Smooth muscle cell of the brain vasculature (primary cell): ENCODE measurements around the gene HIVEP3.
"Not testable (repeated sequence)": the region's sequence is repeated elsewhere in the genome, so short reads cannot be mapped to it uniquely, and the experiment has no call there.

Source experiments
- DNase-seq: peaks from one replicate; pipeline ENCODE4 v3.0.0-alpha.2; 2012; ENCODE audit warnings: low read depth, low spot score

HIVEP3 gene

DNA sequence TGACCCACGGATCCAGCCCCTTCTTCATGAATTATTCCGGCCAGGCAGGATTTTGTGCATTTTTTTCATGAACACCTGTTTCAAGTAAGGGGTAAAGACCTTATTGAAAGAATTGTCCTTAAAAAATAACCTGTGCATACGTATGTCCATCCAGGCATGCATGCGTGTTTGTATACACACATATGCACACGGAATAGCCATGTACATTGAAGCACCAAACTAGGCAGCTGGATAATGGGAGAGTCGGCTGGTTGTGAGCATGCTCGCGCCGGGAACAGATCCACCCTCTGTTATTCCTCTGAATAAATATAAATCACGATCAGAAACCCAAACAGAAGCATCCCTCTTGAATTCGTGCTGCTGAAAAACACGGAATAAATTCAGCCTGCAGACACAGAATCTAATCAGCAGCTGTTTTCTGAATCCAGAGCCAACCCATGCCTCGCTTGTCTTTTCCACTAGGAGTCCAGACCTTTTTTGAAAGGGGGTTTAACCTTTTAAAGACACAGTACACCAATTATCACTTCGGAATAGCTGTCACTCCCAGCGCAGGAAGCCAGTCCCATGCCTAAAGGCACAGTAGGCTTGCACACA lies at the start of gene HIVEP3:
Gene HIVEP3 (minus strand): TSS at position 473 of the 594 bp plus-strand sequence.
- no peak for DNase-seq

DNA sequence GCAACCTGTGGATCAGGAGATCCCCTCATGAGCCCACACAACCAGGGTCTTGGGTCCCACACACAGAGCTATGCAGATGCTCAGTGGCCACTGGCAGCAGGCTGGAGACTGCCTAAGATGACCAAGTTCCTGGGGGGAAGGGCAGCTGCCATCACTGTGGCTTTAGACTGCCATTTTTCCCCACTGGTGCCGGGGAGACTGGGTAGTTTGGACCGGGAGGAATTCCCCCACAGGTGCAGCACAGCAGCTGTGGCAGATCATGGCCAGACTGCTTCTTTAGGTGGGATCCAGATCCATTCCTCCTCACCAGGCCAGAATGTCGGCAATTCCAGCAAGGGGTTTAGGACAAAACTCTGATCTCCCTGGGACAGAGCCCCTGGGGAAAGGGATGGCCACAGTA lies 45.7 kb upstream of the HIVEP3 start:
- DNase-seq: no peak

DNA sequence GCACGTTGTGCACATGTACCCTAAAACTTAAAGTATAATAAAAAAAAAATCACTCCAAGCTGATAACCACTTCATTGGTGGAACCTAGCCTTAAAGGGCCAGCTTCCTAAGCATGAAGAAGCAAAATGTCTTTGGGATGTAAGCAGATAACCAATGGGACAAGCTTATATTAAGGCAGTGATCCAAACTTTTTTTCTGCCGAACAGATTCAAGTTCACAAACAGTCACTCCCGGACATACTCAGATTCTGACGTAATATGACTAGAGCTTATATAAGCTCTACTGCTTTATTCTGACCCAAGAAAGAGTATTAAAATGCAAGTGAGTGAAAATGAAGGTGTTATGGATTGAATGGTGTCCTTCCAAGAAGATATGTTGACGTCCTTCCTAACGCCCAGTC lies 44.9 kb upstream of the HIVEP3 start:
- no peak for DNase-seq

DNA sequence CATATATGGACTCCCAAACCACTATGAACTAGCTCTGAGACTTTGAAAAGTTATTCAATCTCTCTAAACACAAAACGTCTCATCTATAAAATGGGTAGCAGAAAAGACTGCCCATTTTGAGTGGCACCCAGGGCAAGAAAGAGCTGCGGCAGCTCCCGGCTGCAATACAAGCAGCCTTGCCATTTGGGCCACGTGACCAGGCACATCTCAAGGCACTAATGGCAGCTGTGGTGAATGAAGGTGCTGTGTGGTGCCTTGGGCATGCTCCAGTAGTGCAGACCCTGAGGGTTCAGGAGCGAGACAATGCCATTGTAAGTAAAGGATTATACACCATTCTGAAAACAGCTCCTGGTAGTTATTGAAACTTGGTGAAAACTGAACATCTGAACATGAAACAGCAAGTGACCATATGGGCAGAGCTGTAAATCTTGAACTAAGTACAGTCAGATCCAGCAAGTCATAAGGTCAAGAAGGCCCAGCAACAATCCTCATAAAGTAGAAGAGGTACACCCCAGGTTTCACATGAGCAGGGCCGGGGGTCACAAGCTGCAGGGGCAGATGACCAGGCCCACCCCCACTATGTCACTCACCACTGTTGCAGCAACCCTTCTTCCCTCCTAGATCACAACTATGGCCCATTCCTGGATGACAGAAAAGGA lies 39.4 kb upstream of the HIVEP3 start:
- no peak for DNase-seq

DNA sequence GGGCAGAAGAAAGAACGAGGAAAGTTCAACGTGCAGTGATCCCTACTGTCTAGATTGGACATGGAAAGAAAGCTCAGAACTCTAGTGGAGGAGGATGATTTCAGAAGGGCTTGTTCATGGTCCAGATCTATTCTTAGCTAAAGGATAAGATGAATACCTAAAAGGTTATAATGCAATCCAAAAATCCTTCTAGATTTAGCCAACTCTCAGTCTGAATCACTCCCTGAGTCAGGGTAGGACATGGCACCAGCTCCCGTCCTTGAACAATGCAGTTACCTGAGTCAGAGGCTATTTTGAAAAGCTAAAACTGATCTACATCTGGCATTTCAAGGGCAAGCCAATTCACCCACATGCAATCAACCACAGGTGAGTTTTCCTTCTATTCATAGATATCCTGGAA lies 38.8 kb upstream of the HIVEP3 start:
- DNase-seq: no peak

DNA sequence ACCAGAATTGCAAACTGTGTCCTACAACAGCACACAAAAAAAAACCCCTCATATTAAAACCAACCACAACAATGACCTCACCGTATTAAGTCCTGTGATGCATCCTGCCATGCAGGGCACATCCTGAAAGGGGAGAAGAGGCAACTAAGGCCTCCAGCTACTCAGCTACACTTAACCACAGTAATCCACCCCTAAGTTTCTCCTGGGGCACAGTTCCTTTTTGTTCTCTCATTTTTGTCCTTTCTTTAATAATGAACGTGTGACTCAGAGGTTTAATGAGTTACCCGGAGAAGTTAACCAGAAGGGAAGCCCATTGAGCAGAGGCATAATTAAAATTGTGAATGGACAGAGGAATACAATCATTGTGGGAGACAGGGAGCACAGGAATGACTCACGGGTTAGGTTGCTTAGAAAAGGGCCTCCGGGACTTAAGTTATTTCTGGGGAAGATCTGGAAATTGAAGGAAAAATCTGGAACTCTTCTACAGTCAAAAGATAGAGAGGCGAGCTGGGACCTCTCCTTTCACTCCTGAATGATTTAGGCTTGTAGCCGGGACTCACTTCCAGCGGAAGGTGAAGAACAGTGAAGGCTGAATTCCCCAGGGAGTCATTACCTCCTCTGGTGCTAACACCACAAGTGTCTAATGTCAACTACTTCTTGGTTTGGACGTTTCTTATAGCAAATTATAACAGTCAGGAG lies 36.9 kb upstream of the HIVEP3 start:
- DNase-seq: peak; percentile 78

DNA sequence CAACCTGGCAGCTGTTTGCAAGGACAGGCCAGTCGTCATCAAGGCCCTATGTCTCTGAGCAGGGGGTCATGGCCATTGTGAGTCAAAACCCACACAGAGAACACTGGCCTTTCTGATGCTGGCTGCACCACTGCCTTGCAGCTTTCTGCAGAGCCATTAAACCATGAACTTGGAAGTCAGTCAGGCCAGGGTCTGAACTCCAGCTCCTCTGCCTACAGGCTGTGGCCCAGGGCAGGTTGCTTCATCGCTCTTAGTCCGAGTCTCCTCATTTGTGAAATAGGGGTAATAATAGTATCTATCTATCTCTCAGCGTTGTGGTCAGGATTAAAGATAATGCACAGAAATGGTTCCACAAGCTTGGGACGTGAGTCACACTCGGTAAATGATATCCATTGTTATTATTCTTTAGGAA lies 35.8 kb upstream of the HIVEP3 start:
- DNase-seq: peak; percentile 12

DNA sequence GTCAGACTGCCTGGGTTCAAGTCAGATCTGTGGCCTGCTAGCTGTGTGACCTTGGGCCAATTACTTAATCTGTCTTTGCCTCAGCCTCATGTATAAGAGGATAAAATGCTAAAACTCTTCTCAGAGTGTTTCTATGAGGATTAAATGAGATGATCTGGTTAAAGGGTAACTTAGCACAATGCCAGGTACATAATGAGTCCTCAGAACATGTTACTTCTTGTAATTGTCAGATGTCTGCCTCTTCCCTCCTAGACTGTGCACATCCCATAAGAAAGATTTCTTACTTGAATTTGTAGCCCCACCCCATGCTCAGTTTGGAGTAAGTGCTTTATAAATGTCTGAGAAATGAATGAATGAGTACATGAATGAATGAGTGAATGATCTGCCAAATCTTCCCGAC lies 34.6 kb upstream of the HIVEP3 start:
- no peak for DNase-seq

DNA sequence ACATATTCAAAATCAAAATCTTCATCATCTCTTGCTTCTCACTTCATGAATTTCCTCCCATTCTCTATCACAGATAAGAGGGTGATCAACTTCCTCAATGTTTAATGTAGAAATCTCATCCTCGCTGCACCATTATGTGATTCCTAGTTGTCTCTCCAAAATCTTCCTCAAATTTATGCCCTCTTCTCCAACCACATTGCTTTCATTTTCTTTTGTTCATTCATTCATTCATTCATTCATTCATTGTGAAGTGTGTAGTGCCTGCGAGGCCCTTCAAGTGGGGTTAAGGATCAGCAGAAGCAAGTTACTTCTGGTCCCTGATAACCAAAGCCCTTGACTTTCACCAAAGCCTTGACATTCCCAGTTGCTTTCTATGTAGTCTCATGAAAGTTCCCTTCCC lies 33.5 kb upstream of the HIVEP3 start:
- no peak for DNase-seq

DNA sequence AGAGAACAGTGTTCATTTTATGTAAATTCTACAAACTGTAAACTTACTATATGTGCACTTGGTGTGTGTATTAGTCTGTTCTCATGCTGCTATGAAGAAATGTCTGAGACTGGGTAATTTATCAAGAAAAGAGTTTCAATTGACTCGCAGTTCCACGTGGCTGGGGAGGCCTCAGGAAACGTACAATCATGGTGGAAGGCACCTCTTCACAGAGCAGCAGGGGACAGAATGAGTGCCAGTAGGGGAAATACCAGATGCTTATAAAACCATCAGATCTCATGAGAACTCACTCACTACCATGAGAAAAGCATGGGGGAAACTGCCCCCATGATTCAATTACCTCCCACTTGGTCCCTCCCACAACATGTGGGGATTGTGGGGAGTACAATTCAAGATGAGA lies 32.8 kb upstream of the HIVEP3 start:
- not testable (repeated sequence) for DNase-seq

DNA sequence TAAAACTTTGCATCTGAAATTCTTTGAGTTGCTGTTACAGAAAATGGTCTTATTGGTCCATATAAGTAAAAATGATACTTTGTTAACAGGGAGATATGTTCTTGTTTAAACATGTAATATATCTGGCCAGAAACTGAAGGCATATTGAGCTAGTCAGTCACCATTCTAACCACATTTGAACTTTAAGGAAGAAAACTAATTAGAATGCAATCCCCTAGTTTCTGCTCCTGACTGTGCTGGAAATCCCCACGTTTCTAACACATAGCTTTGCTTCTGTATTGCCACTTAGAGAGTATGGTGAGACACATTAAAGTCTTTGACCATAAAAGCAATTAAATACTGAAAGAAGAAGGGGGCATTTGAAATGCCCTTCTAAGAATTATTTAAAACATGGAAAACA lies 32.1 kb upstream of the HIVEP3 start:
- DNase-seq: no peak

DNA sequence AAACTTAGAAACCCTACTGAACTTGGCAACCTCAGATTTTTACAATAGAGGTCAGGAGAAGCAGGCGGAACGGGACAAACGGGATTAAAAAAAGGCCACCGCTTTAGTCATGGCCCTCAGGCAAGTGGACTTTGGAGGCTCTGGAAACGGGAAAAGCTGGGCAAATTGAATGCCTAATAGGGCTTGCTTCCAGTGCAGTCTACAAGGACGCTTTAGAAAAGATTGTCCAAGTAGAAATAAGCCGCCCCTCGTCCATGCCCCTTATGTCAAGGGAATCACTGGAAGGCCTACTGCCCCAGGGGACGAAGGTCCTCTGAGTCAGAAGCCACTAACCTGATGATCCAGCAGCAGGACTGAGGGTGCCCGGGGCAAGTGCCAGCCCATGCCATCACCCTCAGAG lies 27.2 kb upstream of the HIVEP3 start:
- DNase-seq: not testable (repeated sequence)

DNA sequence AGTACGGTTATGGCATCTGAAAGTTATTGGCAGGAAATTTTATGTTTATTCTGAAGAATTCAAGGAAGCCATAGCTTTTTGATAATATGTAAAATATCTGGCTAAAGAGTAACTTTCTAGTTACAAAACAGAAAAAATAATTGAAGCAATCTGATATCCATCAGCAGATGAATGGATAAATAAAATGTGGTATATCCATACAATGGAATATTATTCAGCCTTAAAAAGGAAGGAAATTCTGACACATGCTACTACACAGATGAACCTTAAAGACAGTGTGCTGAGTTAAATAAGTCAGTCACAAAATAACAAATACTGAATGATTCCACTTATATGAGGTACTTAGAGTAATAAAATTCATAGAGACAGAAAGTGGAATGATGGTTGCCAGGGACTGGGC lies 25.0 kb upstream of the HIVEP3 start:
- DNase-seq: no peak

DNA sequence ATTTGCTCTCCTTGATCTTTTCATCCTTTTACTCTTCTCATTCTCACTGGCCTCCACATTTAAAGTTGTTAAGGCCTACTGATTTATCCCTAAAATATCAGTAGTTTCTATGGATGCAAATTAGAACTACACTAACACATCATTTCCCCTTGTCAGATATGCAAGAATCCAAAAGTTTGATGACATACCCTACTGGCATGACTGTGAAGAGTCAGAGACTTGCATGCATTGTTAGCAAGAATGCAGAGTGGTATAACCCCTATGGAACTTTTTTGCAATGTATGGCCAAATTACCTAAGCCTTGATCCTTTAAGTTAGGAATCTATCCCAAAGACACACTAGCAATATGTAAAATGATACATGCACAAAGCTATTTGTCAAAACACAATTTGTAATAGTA lies 23.6 kb upstream of the HIVEP3 start:
- no peak for DNase-seq

DNA sequence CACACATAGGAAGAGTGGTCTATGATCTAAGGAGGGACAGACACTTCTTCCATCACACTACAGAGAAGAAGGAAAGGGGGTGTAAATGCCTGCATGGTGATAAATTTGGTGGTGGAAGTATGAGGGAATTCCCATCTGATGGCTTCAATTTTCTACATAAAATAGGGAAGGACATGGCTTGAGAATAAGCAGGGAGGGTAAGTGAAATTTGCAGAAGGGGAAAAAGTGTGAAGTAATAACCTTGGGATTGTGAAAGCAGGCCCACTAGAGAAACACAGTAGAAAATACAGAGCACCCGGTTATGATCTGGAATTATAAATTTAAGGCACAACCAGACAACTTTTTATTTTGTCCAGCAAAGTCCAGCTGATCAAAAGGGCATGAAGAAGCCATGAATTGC lies 22.7 kb upstream of the HIVEP3 start:
- no peak for DNase-seq

DNA sequence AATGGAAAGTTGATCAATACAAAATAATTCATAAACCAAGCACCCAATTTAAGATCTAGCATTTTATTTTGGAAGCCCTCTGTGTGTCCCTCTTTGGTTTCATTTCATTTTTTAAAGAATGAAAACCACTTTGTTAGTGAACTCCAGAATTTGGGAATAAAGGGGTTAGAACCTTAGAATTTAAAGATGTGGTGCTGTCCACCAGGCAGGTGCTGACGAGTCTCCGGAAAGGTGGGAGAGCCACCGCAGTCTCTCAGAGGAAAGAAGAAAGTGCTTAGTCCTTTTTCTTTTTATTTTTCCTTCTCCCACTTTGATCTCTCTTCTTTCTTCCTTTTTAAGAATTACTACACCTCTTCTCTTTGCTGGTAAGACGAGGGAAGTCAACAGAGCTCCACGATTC lies 20.5 kb upstream of the HIVEP3 start:
- DNase-seq: no peak

DNA sequence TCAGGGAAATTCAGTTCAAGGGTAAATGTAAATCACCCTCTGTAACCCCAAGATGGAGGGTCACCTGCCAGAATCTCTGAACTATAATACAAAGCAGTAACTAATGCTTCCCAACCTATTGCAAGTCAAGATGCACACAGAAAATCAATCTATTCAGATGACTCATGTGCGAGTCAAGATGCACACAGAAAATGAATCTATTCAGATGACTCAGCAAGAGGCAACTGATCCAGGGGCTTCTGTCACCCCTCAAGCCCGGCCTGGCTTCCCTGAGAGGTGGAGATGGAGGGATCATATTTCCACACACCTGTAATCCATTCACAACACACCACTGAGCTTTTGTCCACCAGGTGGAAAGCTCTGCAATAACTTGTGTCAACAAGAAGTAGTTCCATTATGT lies 17.4 kb upstream of the HIVEP3 start:
- no peak for DNase-seq

DNA sequence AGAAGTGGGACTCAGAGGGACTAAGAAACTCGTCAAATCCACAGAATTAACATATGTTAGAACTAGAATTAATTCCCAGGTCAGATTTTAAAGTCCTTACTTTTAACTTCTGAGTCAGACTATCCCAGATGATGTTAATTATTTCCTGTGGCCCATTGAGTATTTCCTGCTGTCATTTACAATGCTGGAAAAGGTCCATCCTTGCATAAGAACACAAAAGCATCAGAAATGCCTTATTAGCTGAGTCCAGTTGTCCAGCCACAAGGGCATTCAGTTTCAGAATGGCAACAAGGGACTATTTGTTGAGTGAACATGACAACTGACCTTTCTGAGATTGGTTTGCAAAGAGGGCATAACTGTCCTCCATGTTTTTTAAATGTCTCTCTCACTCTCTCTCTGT lies 16.5 kb upstream of the HIVEP3 start:
- no peak for DNase-seq

DNA sequence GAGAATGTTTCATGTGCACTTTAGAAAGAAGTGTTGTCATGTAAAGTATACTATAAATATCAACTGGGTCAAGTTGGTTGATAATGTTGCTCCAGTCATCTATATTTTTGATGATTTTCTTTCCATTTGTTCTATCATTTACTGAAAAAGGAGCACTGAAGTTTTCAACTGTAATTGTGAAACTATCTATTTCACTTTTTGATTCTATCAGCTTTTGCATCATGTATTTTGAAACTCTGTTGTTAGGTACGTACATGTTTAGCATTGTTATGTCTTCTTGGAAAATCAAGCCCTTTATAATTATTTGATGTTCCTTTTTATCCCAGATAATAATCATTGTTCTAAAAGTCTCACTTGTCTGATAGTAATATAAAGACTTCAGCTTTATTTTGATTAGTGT lies 14.4 kb upstream of the HIVEP3 start:
- no peak for DNase-seq

DNA sequence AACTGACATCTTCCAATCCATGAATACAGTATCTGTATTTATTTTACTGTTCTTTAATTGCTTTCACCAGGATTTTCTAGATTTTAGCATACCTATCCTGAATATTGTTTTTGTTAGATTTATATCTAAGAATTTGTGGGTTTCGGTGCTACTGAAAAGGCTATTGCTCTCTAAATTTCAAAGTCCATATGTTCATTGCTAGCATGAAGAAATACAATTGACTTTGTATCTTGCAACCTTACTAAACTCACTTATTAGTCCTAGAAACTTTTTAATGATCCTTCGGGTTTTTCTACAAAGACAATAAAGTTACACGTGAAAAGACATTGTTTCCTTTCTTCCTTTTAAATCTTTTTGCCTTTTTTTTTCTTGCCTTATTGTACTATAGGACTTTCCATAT lies 12.9 kb upstream of the HIVEP3 start:
- DNase-seq: no peak

DNA sequence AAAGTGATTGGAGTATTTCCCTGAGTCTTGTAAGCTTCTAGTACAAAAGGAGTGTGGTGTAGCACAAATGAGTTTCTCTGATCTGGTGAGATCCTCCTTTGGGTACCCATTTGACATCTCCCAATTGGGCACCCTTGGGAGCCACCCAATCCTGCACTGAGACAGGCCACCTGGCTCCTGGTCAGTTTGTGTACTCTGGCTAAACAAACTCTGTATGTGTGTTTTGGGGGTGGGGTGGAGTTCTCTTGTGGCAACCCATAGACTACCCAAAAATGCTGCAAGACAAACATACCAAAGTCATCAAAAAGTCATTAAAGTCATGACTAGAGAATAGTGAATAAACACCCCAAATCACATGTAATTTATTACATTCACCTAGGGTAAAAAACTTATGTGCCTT lies 8.4 kb upstream of the HIVEP3 start:
- DNase-seq: no peak

DNA sequence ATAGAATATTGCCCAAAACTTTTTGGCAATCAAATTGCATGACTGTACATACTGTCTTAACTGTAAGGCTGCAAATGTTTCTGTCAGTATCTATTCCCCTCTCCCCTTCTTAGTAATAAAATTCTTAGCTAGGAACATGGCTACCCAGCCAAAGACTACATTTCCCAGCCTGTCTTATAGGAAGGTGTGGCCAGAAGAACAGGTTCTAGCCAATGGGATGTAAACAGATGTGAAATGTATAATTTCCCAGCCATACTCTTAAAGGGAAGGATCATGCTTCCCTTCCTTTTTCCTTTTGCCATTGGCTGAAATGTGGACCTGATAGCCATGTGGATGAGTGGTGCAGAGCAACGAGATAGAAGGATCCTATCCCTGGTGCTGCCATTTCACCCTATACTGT lies 7.0 kb upstream of the HIVEP3 start:
- no peak for DNase-seq

DNA sequence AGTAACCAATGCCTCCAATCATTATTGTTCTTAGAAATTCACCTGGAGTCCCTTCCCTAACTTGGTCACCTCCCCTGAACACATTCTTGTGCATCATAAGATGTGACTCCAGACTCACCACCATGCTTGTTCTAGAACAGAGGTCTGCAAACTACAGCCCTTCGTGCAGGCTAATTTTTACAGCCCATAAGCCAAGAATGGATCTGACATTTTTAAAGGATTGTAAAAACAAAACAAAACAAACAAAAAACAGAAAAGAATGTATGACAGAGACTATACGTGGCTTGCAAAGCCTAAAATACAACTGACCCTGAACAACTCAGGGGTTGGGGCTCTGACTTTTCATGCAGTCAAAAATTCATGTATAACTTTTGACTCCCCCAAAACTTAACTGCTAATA lies 6.2 kb upstream of the HIVEP3 start:
- no peak for DNase-seq
